HG03064 (cell line): ENCODE data around the gene RBM38.
"Not testable (repeated sequence)": the region's sequence is repeated elsewhere in the genome, so short reads cannot be mapped to it uniquely, and the experiment has no call there.

Experiments used
- ATAC-seq: cut with Tn5 transposase; IDR thresholded peaks from one replicate; pipeline ENCODE4 v1.9.1; 2021; ENCODE audit warnings: low read depth; ENCODE audit not compliant: unreplicated experiment

The RBM38 gene

DNA sequence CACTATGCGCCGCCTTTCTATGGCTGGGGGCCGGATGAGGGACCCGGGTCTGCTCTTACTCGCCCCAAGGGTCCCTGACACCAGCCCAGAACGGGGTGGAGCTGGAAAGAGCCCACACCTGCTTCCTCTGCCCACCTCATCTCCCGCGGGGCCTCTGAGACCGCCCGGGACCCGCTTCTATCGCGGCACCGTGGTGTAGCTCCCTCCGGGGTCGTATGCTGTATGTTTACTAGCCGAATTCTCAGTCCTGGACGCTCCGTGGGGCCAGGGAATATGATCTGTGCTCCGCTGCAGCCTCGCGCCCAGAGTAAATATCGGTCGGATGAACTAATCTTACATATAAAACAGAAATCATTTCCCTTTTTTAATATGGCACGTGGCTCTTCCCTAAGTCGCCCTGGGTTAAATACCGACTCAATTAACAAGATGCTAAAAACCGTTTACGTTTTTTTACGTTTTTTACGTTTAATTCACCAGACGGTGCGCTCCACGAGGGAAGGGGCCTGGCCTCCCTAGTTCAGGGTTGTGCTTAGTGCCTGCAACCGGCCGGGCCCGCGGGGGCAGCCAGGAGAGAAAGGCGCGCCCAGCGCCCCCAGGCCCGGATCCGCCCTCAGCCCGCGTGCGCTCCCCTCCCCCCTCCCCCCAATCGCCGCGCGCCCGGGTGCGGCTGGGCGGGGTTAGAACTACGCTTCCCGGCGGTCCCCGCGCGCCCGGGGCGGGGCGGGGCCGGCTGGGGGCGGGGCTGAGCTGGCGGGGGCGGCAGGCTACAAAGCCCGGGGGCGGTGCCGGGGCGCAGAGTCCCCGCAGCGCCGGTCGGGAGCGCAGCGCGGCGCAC, at the start of gene RBM38:
Gene RBM38, plus strand, starts transcription at position 793 of the 835 bp plus-strand sequence. CDS start 186 bp downstream, outside the sequence.
- ATAC-seq, result peak; percentile 50

- ATAC-seq, result no peak
These were observed 49.5 kb upstream of the RBM38 start for GRCh38 chr20:57341663-57342062.

- no peak for ATAC-seq
These were observed 48.4 kb upstream of the RBM38 start for GRCh38 chr20:57342829-57343228.

DNA sequence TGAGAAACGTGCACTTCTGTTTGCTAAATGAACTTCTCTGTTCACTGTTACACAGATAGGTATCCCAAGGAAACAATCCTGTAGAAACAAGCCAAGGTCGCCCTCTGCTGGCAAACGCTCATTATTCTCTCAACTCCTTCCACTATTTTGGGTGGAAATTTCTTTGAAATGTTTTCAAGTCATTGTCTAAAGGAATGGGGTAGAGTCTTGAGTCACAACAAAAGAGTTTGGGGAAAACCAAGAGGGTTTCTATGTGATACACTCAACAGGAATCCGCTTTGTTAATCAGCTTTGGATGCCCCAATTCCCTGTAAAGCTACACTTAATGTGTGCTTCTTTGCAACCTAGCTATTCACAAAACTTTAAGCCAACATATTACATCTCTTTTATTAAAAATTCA, 44.7 kb upstream of the RBM38 start:
- ATAC-seq, result no peak

- ATAC-seq, result no peak
These were observed 43.8 kb upstream of the RBM38 start for GRCh38 chr20:57347393-57347792.

DNA sequence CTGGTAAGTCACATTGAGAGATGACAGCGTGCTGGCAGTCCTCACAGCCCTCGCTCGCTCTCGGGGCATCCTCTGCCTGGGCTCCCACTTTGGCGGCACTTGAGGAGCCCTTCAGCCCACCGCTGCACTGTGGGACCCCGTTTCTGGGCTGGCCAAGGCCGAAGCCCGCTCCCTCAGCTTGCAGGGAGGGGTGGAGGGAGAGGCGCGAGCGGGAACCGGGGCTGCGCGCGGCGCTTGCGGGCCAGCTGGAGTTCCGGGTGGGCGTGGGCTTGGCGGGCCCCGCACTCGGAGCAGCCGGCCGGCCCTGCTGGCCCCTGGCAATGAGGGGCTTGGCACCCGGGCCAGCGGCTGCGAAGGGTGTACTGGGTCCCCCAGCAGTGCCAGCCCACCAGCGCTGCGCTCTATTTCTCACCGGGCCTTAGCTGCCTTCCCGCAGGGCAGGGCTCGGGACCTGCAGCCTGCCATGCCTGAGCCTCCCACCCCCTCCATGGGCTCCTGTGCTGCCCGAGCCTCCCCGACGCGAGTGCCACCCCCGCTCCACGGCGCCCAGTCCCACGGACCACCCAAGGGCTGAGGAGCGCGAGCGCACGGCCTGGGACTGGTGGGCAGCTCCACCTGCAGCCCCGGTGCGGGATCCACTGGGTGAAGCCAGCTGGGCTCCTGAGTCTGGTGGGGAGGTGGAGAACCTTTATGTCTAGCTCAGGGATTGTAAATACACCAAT, 42.8 kb upstream of the RBM38 start:
- not testable (repeated sequence) for ATAC-seq

GRCh38 chr20:57348922-57349574, 42.1 kb upstream of the RBM38 start:
- ATAC-seq, result not testable (repeated sequence)

GRCh38 chr20:57350081-57350710, 41.0 kb upstream of the RBM38 start:
- ATAC-seq, result no peak

DNA sequence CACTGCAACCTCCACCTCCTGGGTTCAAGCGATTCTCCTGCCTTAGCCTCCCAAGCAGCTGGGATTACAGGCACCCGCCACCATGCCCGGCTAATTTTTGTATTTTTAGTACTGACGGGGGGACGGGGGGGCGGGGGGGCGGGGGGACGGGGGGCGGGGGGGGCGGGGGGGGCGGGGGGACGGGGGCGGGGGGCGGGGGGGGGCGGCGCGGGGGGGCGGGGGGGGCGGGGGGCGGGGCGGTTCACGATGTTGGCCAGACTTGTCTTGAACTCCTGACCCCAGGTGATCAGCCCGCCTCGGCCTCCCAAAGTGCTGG, 40.5 kb upstream of the RBM38 start:
- not testable (repeated sequence) for ATAC-seq

DNA sequence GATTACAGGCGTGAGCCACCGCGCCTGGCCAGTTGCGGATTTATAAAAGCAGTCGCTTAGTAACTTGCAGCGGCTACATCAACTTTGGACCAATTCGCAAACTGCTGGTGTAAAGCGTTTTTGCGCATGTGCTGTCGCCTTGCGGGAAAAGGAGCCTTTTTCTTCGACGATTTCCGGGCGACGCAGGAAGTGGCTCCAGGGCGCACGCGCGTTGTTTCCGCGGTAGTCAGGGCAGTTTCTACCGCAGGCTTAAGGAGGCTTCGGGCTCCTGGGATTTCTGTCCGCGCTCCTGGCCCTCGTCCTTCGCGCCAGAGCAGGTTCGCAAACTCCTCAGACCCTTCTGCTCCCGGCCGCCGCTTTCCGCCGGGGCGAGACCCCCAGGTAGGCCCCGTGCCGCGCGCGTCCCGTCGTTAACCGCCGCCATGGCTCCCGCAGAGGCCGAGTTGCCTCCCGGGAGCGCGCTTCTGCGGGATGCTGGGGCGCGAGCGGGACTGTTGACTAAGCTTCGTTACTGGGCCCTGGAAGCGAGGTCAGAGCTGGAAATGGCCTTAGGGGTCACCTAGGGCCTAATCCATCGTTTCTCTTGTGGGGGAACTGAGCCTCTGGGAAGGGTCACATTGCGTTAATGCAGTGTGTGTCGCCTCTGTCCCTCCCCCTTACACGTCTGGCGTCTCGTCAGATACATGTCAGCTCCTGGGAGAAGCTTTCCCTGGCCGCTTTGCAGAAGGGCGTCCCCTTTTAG, 40.0 kb upstream of the RBM38 start, which contains the start of gene RAE1:
Gene RAE1, plus strand, starts transcription at position 214 of the 742 bp plus-strand sequence. CDS start 2,784 bp downstream, outside the sequence.
- ATAC-seq, result peak; percentile 54

- no peak for ATAC-seq
These were observed 38.9 kb upstream of the RBM38 start for GRCh38 chr20:57352305-57352704.

DNA sequence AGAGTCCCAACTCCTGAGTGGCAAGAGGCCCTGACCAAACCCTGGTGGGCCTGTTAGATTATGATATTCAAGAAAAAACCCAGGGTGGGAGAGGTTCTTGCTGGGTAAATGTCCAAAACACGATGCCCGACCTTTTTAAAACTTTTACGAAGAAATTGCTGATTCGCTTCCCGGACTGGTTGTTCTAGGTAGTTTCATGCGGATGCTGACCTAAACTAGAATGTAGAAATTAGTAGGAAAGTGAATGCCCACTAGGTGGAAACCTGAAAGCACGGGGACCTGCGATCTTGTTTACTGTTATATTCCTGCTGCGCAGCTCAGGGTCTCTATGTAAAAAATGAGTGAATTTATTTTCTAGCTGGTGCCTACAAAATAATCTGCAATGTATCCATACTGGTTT, 37.8 kb upstream of the RBM38 start:
- ATAC-seq, result no peak

DNA sequence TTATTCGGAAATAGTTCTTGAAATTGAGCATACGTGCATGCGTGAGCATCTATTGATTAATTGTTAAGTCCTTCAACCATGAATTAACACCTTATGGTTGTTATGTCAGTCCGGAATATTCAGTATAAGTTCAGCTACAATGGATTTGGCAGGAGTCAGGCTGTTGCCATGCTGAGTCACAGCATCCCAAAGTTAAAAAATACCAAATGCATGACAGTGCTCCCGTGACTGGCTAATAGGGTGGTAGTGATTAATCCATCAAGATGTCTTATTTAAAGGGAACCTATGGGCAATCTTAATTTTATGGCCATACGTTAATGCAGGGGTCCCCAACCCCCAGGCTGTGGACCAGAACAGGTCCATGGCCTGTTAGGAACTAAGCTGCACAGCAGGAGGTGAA, 29.7 kb upstream of the RBM38 start:
- ATAC-seq, result no peak

DNA sequence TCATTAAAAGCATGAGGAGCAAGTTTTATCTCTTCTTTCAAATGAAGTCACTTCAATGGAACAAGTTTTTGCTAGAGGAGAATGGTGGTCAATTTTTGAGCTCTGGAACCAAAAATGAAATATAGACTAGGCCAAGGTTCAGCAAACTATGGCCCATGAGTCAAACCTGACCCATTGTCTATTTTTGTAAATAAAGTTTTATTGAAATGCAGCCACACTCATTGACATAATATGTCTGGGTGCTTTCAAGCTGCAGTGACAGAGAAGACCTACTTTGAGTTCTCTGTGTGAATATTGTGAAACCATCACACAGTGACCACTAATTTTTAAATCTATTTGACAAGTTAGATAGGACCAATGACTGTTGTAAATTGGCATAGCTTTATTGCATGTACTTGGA, 26.7 kb upstream of the RBM38 start:
- no peak for ATAC-seq

DNA sequence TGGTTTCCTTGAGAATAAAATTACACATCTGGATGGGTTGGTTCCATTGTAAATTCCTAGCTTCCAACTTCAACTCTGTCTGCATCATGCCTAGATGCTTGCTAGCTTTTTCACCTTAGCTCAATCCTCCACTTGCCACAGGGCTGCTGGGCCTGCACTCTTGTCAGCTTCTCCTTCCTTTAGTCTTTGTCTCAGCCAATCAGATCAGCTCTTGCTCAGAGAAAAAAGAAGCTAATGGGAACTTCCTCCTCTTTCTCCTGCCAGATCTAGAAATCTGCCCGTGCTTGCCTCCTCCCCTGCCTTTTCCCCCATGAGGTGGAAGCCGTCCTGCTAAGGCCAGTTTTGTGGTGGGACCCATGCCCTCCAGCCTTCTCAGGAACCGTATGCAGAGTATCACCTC, 21.6 kb upstream of the RBM38 start:
- ATAC-seq, result no peak

- no peak for ATAC-seq
These were observed 20.9 kb upstream of the RBM38 start for GRCh38 chr20:57370316-57370715.

DNA sequence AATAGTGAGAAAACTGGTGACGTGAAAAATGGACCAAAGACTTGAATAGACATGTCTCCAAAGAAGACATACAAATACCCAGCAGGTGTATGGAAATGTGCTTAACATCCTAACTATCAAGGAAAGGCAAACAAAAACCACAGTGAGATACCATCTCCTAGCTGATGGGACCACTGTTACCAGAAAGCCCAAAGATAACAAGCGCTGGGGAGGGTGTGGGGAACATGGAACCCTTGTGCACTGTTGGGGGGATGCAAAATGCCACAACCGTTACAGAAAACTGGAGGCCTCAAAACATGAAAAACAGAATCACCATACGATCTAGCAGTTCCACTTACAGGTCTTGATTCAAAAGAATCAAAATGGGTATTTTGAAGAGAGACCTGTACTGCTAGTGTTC, 19.8 kb upstream of the RBM38 start:
- ATAC-seq, result no peak

- no peak for ATAC-seq
These were observed 19.0 kb upstream of the RBM38 start for GRCh38 chr20:57372157-57372556.

GRCh38 chr20:57372581-57373350, 18.4 kb upstream of the RBM38 start:
- ATAC-seq, result no peak
